PC-3 (cell line): ENCODE measurements around the gene MIB2.
"Not testable (repeated sequence)": the region's sequence is repeated elsewhere in the genome, so short reads cannot be mapped to it uniquely, and the experiment has no call there.

Experiments used
- CTCF ChIP-seq: fragments of 300-600 bp; sonication (generic); conservative IDR thresholded peaks from 2 replicates; pipeline ENCODE4 v1.5.1; 2017; ENCODE audit warnings: antibody characterized with exemption, low read depth, mild to moderate bottlenecking, low read length
- EZH2 ChIP-seq: fragments of 300-600 bp; sonication (generic); IDR thresholded peaks from one replicate; pipeline ENCODE4 v1.6.1; 2017; ENCODE audit warnings: antibody characterized with exemption, mild to moderate bottlenecking, low read length; ENCODE audit not compliant: unreplicated experiment

- TF ChIP-seq CTCF, EZH2: not testable (repeated sequence)
These were observed 59.9 kb downstream of the MIB2 start for GRCh38 chr1:1675218-1675617.
